CD4-positive, CD25-positive, alpha-beta regulatory T cell (primary cell): Measurements from ENCODE around the gene CFAP57. TPM values are rescaled to one million over a fixed set of nuclear protein-coding genes. Genes with fewer than 3 reads are reported as not detected.

Source experiments
- ATAC-seq, 2 donors: fragments of 150-1000 bp; cut with Tn5 transposase; one replicate each; pipeline ENCODE4 v1.10.0; 2021; ENCODE audit warnings: low read depth in 2 of 2, moderate number of reproducible peaks in 2 of 2, moderate library complexity in 1 of 2
- DNase-seq, 3 donors: peaks; one replicate each; pipeline versions ENCODE4 v3.0.0 to v3.0.0-alpha.2; 2012 to 2022; ENCODE audit warnings: mixed read lengths in 1 of 3
- H3K27ac ChIP-seq: one replicate; pipeline ENCODE4 v1.7.0; 2013; ENCODE audit warnings: mild to moderate bottlenecking, low read length; ENCODE audit not compliant: insufficient read depth, poor library complexity, severe bottlenecking
- H3K27me3 ChIP-seq: one replicate; pipeline ENCODE4 v1.7.0; 2013; ENCODE audit warnings: low read length; ENCODE audit not compliant: control insufficient read depth, insufficient read depth
- H3K36me3 ChIP-seq: one replicate; pipeline ENCODE4 v1.7.0; 2013; ENCODE audit warnings: mild to moderate bottlenecking, low read length, moderate library complexity; ENCODE audit not compliant: control insufficient read depth, insufficient read depth
- H3K4me1 ChIP-seq: 2 replicates; pipeline ENCODE4 v1.7.0; 2013; ENCODE audit warnings: mild to moderate bottlenecking, low read length; ENCODE audit not compliant: insufficient read depth, control insufficient read depth, poor library complexity, severe bottlenecking
- H3K4me3 ChIP-seq: one replicate; pipeline ENCODE4 v1.7.0; 2013; ENCODE audit warnings: low read depth, mild to moderate bottlenecking, low read length, moderate library complexity
- H3K9me3 ChIP-seq, 2 experiments: 1 replicate in 1 of 2; 2 replicates in 1 of 2; pipeline ENCODE4 v1.7.0; 2013; ENCODE audit warnings: low read length in 2 of 2, mild to moderate bottlenecking in 1 of 2, moderate library complexity in 1 of 2; ENCODE audit not compliant: control insufficient read depth in 2 of 2
- H3K27ac Mint-ChIP-seq, 3 donors: one replicate each; pipeline ENCODE4 v1.8.0; 2020 to 2022; ENCODE audit warnings: mild to moderate bottlenecking in 3 of 3, mixed read lengths in 3 of 3, moderate library complexity in 2 of 3
- H3K27me3 Mint-ChIP-seq: one replicate; pipeline ENCODE4 v1.8.0; 2022; ENCODE audit warnings: mild to moderate bottlenecking, mixed read lengths
- H3K36me3 Mint-ChIP-seq: one replicate; pipeline ENCODE4 v1.8.0; 2020; ENCODE audit warnings: mixed read lengths
- H3K4me1 Mint-ChIP-seq, 4 donors: one replicate each; pipeline ENCODE4 v1.8.0; 2020 to 2022; ENCODE audit warnings: mixed read lengths in 4 of 4, mild to moderate bottlenecking in 1 of 4
- H3K4me3 Mint-ChIP-seq, 4 donors: one replicate each; pipeline ENCODE4 v1.8.0; 2020 to 2022; ENCODE audit warnings: mild to moderate bottlenecking in 4 of 4, mixed read lengths in 4 of 4, moderate library complexity in 3 of 4
- H3K9me3 Mint-ChIP-seq, 7 donors: one replicate each; pipeline ENCODE4 v1.8.0; 2020 to 2022; ENCODE audit warnings: mixed read lengths in 7 of 7, mild to moderate bottlenecking in 3 of 7, moderate library complexity in 2 of 7
- polyA plus RNA-seq, 4 donors: library from polyadenylated mRNA; unstranded; fragments of 300-500 nt; fragmentation: Illumina TruSeq; gene quantifications; one replicate each; pipeline ENCODE4 v1.2.3, GENCODE V29; 2021
- total RNA-seq: library from RNA; stranded (reverse); gene quantifications from one replicate; pipeline ENCODE4 v1.2.3, GENCODE V29; 2022

The CFAP57 gene
- total and polyA plus RNA-seq, 5 donors from 2014 or later, result 0.13 TPM; not detected in 4

DNA sequence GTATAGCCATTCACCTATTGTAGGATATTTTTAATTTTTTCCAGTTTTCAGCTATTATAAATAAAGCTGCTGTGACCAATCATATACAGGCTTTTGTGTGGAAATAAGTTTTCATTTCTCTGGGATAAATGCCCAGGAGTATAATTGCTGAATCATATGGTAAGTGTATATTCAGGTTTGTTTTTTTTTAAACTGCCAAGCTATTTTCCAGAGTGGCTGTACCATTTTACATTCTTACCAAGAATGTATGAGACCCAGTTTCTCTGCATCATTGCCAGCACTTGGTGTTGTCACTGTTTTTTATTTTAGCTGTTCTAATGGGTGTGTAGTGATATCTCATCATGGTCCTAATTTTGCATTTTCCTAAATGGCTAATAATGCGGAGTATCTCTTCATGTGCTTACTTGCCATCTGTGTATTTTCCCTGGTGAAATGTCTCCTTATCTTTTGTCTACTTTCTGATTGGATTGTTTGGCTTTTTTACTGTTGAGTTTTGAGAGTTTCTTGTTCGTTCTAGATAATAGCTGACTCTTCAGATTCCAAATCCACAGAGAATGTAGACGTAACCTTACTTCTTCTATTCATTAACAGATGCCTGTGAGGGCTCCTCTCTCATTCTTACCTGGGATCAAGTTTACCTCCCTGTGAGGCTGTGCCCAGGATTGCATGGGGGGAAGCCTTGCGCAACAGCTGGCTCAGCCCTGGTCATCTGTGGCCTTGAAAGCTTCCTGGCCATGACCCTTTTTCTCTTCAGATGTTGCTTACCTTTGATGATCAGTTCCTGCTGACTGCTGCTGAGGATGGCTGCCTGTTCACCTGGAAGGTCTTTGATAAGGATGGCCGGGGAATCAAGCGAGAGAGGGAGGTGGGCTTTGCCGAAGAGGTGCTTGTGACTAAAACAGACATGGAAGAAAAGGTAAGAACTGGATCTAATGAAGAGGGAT, 42.6 kb downstream of the CFAP57 start:
- no peaks in the 10 kb centered on the region for H3K4me1 Mint-ChIP-seq
- no peak overlapping the region for H3K4me3 Mint-ChIP-seq
- no peaks in the 10 kb centered on the region for H3K36me3 Mint-ChIP-seq
- peaks cover 0 to 4% (median 0%) of the 10 kb centered on the region in 7 donors for H3K9me3 Mint-ChIP-seq
- Histone ChIP-seq H3K27me3 (no peaks in the 10 kb centered on the region), H3K27ac (no peak overlapping the region), H3K4me3 (no peak overlapping the region), H3K4me1 (no peaks in the 10 kb centered on the region), H3K9me3 (no peaks in the 10 kb centered on the region), H3K36me3 (no peaks in the 10 kb centered on the region)
- DNase-seq (no peak), ATAC-seq (no peak)
- H3K27me3 Mint-ChIP-seq, result peaks cover 8% of the 10 kb centered on the region
- H3K27ac Mint-ChIP-seq, result no peak overlapping the region

DNA sequence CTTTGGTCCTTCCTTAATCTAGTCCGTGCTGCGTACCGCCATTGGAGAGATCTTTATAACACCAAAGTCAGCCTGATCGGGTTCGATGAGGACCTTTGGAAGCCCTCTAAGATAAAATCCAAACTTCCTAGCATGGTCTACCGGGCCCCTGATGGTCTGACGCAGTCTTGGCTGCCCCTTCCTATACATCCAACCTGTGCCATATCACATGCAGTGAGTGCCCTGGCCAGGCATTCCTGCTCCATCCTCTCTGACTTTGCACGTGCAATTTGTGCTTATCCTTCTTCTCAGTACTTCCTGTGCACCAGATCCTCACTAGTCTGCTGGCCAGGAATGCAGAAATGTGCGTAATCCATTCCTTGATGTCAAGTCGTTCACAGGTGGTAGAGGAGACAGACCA, 45.6 kb downstream of the CFAP57 start:
- Mint-ChIP-seq H3K27me3 (peaks cover 4% of the 10 kb centered on the region), H3K4me1 (peaks cover 0 to 9% (median 4%) of the 10 kb centered on the region in 4 donors), H3K36me3 (no peaks in the 10 kb centered on the region), H3K9me3 (peaks cover 0 to 1% (median 0%) of the 10 kb centered on the region in 7 donors), H3K27ac (peak overlapping the region in 2 of 3 donors; percentile 18 to 58), H3K4me3 (no peak overlapping the region)
- Histone ChIP-seq H3K9me3 (no peaks in the 10 kb centered on the region), H3K27me3 (no peaks in the 10 kb centered on the region), H3K4me3 (no peak overlapping the region), H3K36me3 (no peaks in the 10 kb centered on the region), H3K4me1 (no peaks in the 10 kb centered on the region), H3K27ac (no peak overlapping the region)
- no peak for DNase-seq
- ATAC-seq, result no peak

DNA sequence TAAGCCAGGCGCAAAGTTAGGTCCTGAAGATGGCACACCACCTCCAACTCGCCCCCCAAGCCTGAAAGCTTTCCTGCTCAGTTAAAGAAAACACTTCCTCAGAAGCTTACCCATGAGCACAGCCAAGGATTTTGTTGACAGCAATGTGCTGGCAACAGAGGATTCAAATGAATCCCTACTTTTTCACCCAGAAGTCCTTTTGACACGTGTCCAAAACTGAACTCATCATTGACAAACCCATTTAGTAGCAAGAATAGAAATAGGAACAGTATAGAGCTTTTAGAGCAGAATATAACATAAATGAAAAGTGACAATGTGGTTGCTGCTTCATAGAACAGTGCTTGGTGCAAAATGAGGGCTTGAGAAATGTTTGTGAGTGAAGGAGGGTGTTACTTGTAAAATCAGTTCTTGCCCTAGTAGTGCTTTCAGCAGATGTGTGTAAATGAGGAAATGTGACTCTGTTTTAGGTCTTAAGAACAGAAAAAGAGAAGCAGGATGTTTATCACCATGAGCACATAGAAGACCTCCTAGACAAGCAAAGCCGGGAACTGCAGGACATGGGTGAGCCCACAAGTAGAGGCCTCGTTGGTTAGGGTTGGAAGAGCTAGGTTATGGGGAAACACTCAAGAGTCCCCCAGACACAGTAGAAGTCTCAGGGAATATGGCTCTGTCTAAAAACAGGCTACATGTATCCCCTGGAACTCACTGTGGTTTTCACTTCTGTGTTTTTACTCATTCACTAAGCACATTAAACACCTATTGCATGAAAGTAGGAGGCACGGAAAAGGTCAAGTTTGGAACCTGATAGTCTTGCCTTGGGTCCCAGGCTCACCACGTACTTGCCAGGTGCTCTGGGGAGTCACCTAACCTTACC, 49.0 kb downstream of the CFAP57 start:
- H3K27ac ChIP-seq, result no peak overlapping the region
- H3K4me1 Mint-ChIP-seq, result peaks cover 0 to 9% (median 4%) of the 10 kb centered on the region in 4 donors
- H3K9me3 Mint-ChIP-seq, result no peaks in the 10 kb centered on the region
- no peaks in the 10 kb centered on the region for H3K36me3 ChIP-seq
- no peaks in the 10 kb centered on the region for H3K4me1 ChIP-seq
- peak overlapping the region; percentile 3 to 93 (median 65) for H3K27ac Mint-ChIP-seq
- ATAC-seq (peak; percentile 31 to 46), DNase-seq (peak in 1 of 3 donors; percentile 45)
- H3K4me3 Mint-ChIP-seq, result no peak overlapping the region
- no peaks in the 10 kb centered on the region for H3K9me3 ChIP-seq
- H3K27me3 Mint-ChIP-seq, result peaks cover 5% of the 10 kb centered on the region
- no peak overlapping the region for H3K4me3 ChIP-seq
- no peaks in the 10 kb centered on the region for H3K27me3 ChIP-seq
- no peaks in the 10 kb centered on the region for H3K36me3 Mint-ChIP-seq

DNA sequence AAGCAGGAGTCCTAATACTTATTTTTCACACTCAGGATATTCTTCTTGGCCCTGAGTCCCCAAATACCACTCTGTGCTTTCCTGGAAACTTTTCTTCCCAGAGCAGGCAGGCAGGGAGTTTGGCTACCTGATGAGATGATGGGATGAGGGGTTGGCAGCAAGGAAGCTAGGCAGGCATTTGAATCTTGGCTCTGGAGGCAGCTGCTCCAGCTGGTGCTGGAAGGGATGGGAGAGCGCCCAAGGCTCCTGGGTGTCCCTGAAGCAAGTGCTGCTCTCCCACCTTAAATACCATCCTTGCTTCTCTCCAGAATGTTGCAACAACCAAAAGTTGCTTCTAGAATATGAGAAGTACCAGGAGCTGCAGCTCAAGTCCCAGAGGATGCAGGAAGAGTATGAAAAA, 49.7 kb downstream of the CFAP57 start:
- Histone ChIP-seq H3K9me3 (no peaks in the 10 kb centered on the region), H3K36me3 (no peaks in the 10 kb centered on the region), H3K4me1 (no peaks in the 10 kb centered on the region), H3K4me3 (no peak overlapping the region), H3K27ac (no peak overlapping the region), H3K27me3 (no peaks in the 10 kb centered on the region)
- ATAC-seq (no peak), DNase-seq (no peak)
- Mint-ChIP-seq H3K36me3 (no peaks in the 10 kb centered on the region), H3K4me3 (no peak overlapping the region), H3K4me1 (peaks cover 0 to 9% (median 4%) of the 10 kb centered on the region in 4 donors), H3K9me3 (no peaks in the 10 kb centered on the region), H3K27me3 (peaks cover 5% of the 10 kb centered on the region), H3K27ac (peak overlapping the region in 2 of 3 donors; percentile 3 to 93)

DNA sequence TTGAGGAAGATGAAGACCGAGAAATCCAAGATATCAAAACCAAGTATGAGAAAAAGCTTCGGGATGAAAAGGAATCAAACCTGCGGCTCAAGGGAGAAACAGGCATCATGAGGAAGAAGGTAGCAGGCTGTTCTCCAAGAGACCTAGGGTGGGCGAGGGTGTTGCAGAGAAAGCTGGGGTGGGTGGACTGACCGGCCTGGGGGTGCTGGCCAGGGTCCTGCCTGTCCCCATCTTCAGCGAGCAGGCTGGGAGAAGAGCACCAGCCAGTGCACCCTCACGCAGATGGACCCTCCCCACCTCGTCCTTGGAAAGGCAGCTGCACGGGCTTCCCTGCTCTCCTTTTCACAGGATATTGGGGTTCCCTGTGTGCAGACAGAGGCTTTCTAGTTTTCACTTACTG, 50.7 kb downstream of the CFAP57 start:
- Mint-ChIP-seq H3K36me3 (no peaks in the 10 kb centered on the region), H3K27me3 (peaks cover 12% of the 10 kb centered on the region), H3K9me3 (no peaks in the 10 kb centered on the region), H3K4me3 (no peak overlapping the region), H3K27ac (no peak overlapping the region), H3K4me1 (peaks cover 0 to 9% (median 4%) of the 10 kb centered on the region in 4 donors)
- Histone ChIP-seq H3K9me3 (no peaks in the 10 kb centered on the region), H3K4me1 (no peaks in the 10 kb centered on the region), H3K36me3 (no peaks in the 10 kb centered on the region), H3K4me3 (no peak overlapping the region), H3K27me3 (no peaks in the 10 kb centered on the region), H3K27ac (no peak overlapping the region)
- DNase-seq (no peak), ATAC-seq (no peak)

DNA sequence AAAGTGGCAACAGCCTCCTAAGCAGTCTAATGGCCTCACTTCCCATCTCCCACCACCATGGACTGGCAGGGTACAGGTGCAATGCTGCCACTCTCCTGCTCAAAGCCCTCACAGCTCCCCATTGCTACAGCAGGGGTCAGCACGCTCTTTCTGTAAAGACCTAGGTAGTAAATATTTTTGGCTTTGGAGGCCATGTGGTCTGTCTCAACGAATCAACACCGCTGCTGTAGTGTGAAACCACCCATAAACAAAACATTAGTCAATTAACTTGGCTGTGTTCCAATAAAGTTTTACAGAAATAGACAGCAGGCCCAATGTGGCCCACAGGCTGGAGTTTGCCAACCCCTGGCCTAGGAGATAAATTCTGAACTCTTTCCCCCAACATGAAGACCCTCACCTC, 53.0 kb downstream of the CFAP57 start:
- no peaks in the 10 kb centered on the region for H3K9me3 Mint-ChIP-seq
- ATAC-seq (no peak), DNase-seq (no peak)
- H3K4me3 ChIP-seq, result no peak overlapping the region
- no peaks in the 10 kb centered on the region for H3K27me3 ChIP-seq
- peaks cover 0 to 9% (median 4%) of the 10 kb centered on the region in 4 donors for H3K4me1 Mint-ChIP-seq
- no peak overlapping the region for H3K27ac Mint-ChIP-seq
- no peak overlapping the region for H3K27ac ChIP-seq
- no peaks in the 10 kb centered on the region for H3K36me3 Mint-ChIP-seq
- no peak overlapping the region for H3K4me3 Mint-ChIP-seq
- no peaks in the 10 kb centered on the region for H3K9me3 ChIP-seq
- H3K4me1 ChIP-seq, result no peaks in the 10 kb centered on the region
- peaks cover 12% of the 10 kb centered on the region for H3K27me3 Mint-ChIP-seq
- no peaks in the 10 kb centered on the region for H3K36me3 ChIP-seq

DNA sequence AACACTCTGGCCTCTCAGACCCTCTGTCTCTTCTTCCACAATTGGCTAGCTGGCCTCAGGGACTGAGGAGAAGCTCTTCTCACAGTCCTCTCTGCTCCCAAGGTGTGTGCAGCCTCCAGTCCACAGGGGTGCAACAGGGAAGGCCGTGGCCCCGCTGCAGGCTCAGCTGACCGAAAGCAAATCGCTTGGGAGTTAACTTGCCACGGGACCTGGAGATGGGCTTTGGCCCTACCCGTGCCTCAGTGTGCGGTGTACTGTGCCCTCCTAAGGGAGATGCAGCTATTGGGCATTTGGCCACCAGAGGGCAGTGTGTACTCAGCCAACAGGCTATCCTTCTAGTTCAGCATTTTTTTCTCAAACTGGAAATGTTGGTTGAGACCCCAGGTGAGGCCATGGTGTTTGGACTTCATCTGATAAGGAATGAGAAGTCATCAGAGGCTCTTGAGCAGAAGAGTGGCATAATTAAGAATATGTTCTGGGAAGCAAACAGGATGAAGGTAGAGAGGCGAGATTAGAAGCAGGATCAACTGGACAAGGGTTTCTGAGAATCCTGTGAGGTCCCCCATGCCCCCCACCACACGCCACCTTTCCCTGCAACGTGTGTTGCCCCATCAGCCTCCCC, 55.1 kb downstream of the CFAP57 start:
- Mint-ChIP-seq H3K27ac (no peak overlapping the region), H3K4me3 (no peak overlapping the region)
- H3K4me1 ChIP-seq, result no peaks in the 10 kb centered on the region

More for the DNA sequence above, 55.1 kb downstream of the CFAP57 start:
- ATAC-seq (peak; percentile 75 to 84), DNase-seq (peak; percentile 70 to 76 (median 72))
- no peaks in the 10 kb centered on the region for H3K9me3 Mint-ChIP-seq
- H3K27me3 Mint-ChIP-seq, result peaks cover 12% of the 10 kb centered on the region
- Histone ChIP-seq H3K27ac (no peak overlapping the region), H3K4me3 (no peak overlapping the region), H3K36me3 (no peaks in the 10 kb centered on the region), H3K27me3 (no peaks in the 10 kb centered on the region), H3K9me3 (no peaks in the 10 kb centered on the region)
- no peaks in the 10 kb centered on the region for H3K4me1 Mint-ChIP-seq
- H3K36me3 Mint-ChIP-seq, result no peaks in the 10 kb centered on the region
